DMS 273 (cell line): Measurements from ENCODE around the gene TMEM82.
"Not testable (repeated sequence)": the region's sequence is repeated elsewhere in the genome, so short reads cannot be mapped to it uniquely, and the experiment has no call there.

Source experiments
- DNase-seq: peaks from one replicate; lab custom pipeline; 2025; ENCODE audit not compliant: unreplicated experiment; lab: John Stamatoyannopoulos, UW

The TMEM82 gene

GRCh38 chr1:15742339-15742801 is at the start of gene TMEM82:
Gene TMEM82 (plus strand): TSS chr1:15742499. CDS start chr1:15742560, 61 bp downstream.
- DNase-seq: no peak

DNA sequence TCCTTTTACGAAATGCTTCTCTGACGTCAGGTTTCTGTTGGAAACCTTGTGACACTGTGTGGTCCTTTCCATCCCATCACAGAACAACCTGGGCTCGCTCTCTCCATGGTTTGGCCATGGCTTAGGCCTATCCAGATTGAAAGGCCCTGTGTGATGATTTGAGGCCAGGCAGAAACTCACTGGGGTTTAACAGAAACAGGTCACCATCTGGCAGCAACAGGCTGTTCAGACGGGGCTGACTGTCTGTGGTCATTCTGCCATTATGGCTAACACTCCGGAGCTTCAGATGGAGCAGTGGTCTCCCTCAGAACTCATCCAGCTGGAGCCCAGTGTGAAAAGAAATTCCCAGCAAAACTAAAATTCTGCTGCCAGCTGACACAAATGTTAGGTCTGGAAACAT is 48.9 kb upstream of the TMEM82 start:
- peak; percentile 82 for DNase-seq

DNA sequence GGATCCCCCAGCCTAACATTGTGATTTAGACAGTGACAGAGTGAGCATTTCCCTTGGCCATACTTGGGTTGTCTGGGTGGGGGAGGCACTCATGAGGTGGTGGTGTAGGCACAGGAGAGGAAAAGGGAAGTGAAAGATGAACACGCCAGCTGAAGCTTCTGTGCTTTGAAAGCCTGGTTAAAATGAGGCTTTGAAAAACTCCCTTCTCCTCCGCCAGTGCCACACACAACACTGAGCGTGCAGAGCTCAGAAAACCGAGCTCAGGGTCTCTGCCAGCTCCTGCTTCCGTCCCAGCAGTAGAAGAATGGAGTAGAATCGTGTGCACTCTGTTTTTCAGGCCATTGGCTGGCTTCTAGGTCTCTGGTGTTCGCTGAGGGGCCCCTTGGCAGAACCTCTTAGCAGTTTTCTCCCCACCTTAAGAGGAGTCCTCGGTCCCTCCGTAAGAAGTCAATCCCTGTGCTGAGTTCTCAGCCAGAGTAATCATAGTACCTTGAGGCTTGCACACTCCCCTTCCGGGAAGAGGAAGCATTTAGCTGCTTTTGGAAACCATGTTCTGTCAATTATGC is 45.3 kb upstream of the TMEM82 start:
- DNase-seq: no peak

DNA sequence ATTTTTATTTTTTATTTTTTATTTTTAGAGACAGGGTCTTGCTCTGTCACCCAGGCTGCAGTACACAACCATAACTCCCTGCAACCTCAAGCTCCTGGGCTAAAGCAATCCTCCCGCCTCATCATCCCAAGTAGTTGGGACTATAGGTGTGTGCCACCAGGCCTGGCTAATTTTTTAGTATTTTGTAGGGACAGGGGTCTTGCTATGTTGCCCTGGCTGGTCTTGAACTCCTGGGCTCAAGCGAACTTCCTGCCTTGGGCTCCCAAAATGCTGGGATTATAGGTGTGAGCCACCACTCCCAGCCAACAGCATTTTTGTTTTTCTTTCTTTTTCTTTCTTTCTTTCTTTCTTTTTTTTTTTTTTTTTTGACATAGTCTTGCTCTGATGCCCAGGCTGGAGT is 44.1 kb upstream of the TMEM82 start:
- no peak for DNase-seq

- not testable (repeated sequence) for DNase-seq
These were observed 43.0 kb upstream of the TMEM82 start for GRCh38 chr1:15699321-15699720.

DNA sequence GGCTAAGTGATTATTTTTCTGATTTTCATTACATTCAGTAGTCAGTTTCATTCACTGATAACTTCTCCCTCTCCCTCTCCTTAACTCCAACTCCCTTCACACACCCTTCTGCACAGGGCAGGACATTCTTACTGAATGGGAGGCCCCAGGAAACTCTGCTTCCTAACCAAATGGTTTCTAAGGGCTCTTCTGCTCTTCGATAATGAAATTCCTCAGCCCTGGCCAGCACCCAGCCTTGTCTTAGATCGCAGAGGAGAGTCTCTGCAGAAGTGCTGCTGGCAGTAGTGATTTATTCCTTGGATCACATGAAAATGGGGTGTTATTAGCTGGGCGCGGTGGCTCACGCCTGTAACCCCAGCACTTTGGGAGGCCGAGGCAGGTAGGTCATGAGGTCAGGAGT is 41.8 kb upstream of the TMEM82 start:
- no peak for DNase-seq

GRCh38 chr1:15701784-15702183 is 40.5 kb upstream of the TMEM82 start:
- DNase-seq: no peak

- peak; percentile 79 for DNase-seq
These were observed 39.4 kb upstream of the TMEM82 start for GRCh38 chr1:15702722-15703550.

DNA sequence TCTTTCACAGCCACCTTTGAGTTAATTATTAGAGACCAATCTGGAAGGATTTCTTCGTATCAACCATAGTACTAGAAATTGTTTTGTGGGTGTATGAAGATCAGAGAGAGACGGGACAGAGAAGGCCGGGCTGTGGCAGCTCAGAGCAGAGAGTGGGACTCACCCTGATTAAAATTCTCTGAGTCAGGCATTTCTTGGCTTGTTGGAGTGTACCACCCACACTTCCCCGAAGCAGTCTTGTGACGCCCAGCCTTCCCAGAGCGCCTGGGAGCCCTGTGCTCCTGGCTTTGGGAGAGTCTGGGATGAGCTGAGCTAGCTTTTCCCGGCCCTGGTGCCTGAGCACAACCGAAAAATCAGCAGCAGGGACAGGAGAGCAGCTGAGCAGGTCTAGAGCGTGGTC is 38.7 kb upstream of the TMEM82 start:
- peak; percentile 74 for DNase-seq

GRCh38 chr1:15704526-15705183 is 37.6 kb upstream of the TMEM82 start:
- DNase-seq: no peak

DNA sequence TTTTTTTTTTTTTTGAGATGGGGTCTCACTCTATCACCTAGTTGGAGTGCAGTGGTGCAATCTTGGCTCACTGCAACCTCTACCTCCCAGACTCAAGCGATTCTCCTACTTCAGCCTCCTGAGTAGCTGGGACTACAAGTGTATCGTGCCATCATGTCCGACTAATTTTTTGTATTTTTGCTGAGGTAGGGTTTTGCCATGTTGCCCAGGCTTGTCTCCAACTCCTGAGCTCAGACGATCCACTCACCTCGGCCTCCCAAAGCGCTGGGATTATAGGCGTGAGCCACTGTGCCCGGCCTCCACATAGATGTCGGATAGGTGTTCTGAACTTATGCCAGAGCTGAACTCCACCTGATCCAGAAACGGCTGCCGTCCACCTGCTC is 37.1 kb upstream of the TMEM82 start:
- DNase-seq: no peak

GRCh38 chr1:15706751-15707150 is 35.5 kb upstream of the TMEM82 start:
- DNase-seq: no peak

GRCh38 chr1:15707239-15707925 is 34.9 kb upstream of the TMEM82 start:
- no peak for DNase-seq

DNA sequence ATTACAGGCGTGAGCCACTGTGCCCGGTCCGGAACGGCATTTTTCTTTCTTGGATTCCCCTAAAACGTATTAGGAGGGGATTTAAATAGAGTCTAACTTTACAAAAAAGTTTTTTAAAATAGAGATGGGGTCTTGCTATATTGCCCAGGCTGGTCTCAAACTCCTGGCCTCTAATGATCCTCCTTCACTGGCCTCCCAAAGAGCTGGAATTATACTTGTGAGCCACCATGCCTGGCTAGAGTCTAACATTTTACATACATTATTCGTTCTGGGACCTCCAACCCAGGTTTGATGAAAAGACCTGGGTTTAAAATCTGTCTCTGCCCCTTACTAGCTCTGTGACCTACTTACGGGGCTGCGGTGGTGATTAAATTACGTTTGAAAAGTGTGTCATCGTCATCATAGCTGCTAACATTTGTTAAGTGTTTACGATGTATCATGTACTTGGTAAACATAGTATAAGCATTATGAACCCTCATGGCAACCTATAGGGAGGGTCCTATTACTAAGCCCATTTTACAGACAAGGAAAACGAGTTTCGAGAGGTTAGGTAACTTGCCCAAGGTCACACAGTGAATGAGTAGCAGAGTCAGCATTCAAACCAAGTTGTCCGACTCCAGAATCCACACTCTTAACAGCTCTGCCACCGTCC is 33.7 kb upstream of the TMEM82 start:
- DNase-seq: no peak

DNA sequence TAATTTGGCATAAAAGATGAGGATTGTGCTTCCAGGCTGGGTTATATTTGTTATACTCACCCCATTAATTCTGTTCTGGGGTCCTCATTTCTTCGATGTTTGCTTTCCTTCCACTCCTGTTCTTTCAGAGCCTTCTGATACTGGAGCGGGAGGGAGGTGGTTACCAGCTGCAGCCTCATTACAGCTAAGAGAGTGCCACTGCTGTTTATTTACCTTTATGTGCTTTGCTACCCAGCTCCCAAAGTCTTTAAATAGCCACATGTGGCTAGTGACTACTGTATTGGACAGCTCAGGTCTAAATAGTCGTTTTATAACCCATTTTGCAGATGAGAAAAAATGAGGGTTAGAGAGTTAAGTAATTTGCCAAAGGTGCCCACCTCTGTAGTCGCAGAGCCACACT is 33.1 kb upstream of the TMEM82 start:
- DNase-seq: no peak

DNA sequence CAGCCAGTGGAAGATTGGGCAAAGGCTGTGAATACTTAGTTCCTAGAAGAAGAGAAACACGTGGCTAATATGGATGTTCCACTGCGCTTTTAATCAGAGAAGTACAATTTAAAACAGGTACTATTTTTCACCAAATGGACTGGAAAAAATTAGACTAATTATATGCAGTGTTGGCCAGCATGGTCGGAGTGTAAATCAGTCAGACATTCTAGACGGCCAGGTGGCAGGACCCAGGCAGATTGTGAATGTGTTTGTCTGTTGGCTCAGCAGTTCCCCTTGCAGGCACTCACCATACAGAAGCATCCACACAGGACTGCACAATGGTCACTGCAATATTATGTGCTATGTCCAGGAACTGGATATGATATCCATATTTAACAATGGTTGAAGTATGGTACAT is 30.1 kb upstream of the TMEM82 start:
- DNase-seq: peak; percentile 78

- peak; percentile 58 for DNase-seq
These were observed 27.7 kb upstream of the TMEM82 start for GRCh38 chr1:15714406-15715136.

DNA sequence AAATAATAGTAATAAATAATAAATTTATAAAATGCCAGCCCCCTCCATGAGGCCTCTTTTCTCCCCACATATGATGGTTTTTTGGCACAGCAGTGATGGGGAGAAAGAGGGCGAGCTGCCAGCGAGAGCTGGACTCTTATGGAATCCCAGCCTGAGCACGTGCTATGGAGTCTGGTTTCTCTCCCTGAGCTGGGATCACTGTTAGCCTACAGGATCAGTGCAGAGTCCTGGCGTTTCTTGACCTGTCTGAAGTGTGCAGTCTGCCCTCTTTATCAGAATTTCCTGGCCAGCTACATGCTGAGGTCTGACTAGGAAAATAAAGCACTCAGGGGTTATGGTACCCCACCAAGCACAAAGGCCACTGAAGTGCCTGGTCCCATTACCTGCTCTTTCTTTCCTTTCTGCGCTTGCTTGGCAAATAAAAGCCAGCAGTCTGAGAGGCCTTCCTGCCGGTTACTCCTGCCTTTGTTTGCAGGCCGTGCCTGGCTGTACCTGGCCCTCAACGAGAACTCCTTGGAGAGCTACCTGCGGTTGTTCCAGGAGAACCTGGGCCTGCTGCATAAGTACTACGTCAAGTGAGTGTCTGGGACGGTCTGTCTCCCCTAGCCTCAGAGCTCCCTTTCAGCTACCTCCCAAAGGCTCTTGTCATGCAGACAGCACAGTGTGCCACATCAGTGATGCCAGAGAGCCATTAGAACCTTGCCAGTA is 24.7 kb upstream of the TMEM82 start:
- no peak for DNase-seq

DNA sequence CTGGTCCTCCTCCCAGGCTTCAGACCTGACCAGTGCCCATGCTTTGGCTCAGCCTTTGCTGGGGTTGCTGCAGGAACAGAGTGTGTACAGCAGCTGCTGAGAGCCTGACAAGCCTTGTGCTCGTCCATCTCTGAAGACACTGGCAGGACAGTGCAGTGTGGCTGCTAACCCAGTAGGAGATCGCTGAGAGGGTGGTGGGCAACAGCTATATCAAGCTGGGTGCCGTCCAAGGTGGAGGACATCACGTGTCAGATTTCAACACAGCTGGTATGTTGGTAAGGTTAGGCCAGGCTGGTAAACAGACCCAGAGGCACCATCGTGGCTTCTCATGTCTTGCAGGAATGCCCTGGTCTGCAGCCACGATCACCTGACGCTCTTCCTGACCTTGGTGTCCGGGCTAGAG is 24.1 kb upstream of the TMEM82 start:
- DNase-seq: peak; percentile 48
